HG02970 (cell line): ENCODE measurements around the gene MCM3AP.
"Not testable (repeated sequence)": the region's sequence is repeated elsewhere in the genome, so short reads cannot be mapped to it uniquely, and the experiment has no call there.

Experiments
- ATAC-seq: cut with Tn5 transposase; IDR thresholded peaks from one replicate; pipeline ENCODE4 v1.9.1; 2021; ENCODE audit warnings: mild to moderate bottlenecking, moderate library complexity, moderate number of reproducible peaks; ENCODE audit not compliant: unreplicated experiment, low FRiP score

Gene MCM3AP

GRCh38 chr21:46207006-46207919 is 78.1 kb downstream of the MCM3AP start:
- no peak for ATAC-seq

- ATAC-seq, result no peak
Observed at GRCh38 chr21:46206163-46207005, 79.0 kb downstream of the MCM3AP start.

GRCh38 chr21:46205766-46206162 is 79.6 kb downstream of the MCM3AP start:
- no peak for ATAC-seq

GRCh38 chr21:46205166-46205565 is 80.2 kb downstream of the MCM3AP start:
- no peak for ATAC-seq

- ATAC-seq, result no peak
Observed at GRCh38 chr21:46203203-46203600, 82.2 kb downstream of the MCM3AP start.

GRCh38 chr21:46202592-46203202 is 82.7 kb downstream of the MCM3AP start:
- ATAC-seq, result no peak

GRCh38 chr21:46200877-46201803 is 84.3 kb downstream of the MCM3AP start:
- not testable (repeated sequence) for ATAC-seq

GRCh38 chr21:46199436-46200373 is 85.7 kb downstream of the MCM3AP start:
- no peak for ATAC-seq

- no peak for ATAC-seq
Observed at GRCh38 chr21:46196733-46197132, 88.7 kb downstream of the MCM3AP start.

GRCh38 chr21:46195595-46196195 is 89.7 kb downstream of the MCM3AP start:
- ATAC-seq, result no peak

GRCh38 chr21:46194374-46195334 is 90.8 kb downstream of the MCM3AP start:
- no peak for ATAC-seq

GRCh38 chr21:46193829-46194373 is 91.5 kb downstream of the MCM3AP start:
- no peak for ATAC-seq

GRCh38 chr21:46191686-46192575 is 93.5 kb downstream of the MCM3AP start:
- ATAC-seq, result no peak

GRCh38 chr21:46191257-46191685 is 94.1 kb downstream of the MCM3AP start:
- no peak for ATAC-seq

GRCh38 chr21:46190491-46191131 is 94.8 kb downstream of the MCM3AP start:
- no peak for ATAC-seq
